A549 (cell line): ENCODE measurements around the gene MAD1L1. TPM values are rescaled to one million over a fixed set of nuclear protein-coding genes. Genes with fewer than 3 reads are reported as not detected.

Experiments
- ATAC-seq, 2 experiments: fragments of 200-7000 bp in 1 of 2; fragments of >200 bp in 1 of 2; cut with Nextera tagmentation in 1 of 2; cut with Tn5 transposase in 1 of 2; 3 replicates each; pipeline versions ENCODE4 v1.8.0 to v1.9.1; 2018 to 2020; ENCODE audit warnings: mild to moderate bottlenecking in 1 of 2, moderate library complexity in 1 of 2
- CTCF ChIA-PET: fragments of 300-600 bp; sonication (Branson Sonifier 250); formaldehyde crosslinking; extraction: SDS; loops from one replicate; lab custom pipeline; 2021; ENCODE audit warnings: antibody characterized with exemption, inconsistent platforms; lab: Yijun Ruan, JAX
- POLR2A ChIA-PET: fragments of 350-600 bp; formaldehyde crosslinking; extraction: SDS; loops from one replicate; lab custom pipeline; 2021; ENCODE audit warnings: antibody characterized with exemption, inconsistent platforms; lab: Yijun Ruan, JAX
- DNase-seq, 2 experiments: peaks; one replicate each; pipeline versions ENCODE4 v3.0.0 to v3.0.0-alpha.2; 2011 to 2016; ENCODE audit warnings: low read depth in 1 of 2, low spot score in 1 of 2
- FAIRE-seq: peaks from 2 replicates; lab custom pipeline; 2011; peaks lifted over from hg19 to GRCh38; lab: Jason Lieb, UNC
- H3K27ac ChIP-seq, 2 experiments: fragments of >200 bp; sonication (Bioruptor Twin); formaldehyde crosslinking; 3 replicates each; pipeline ENCODE4 v1.5.1; 2016 to 2017
- H3K4me1 ChIP-seq: fragments of >200 bp; sonication (Bioruptor Twin); formaldehyde crosslinking; 3 replicates; pipeline ENCODE4 v1.6.1; 2016
- H3K4me2 ChIP-seq: fragments of >200 bp; sonication (Bioruptor Twin); formaldehyde crosslinking; 3 replicates; pipeline ENCODE4 v1.6.1; 2016
- H3K4me3 ChIP-seq: fragments of >200 bp; sonication (Bioruptor Twin); formaldehyde crosslinking; 3 replicates; pipeline ENCODE4 v1.5.1; 2016
- H3K9me3 ChIP-seq: fragments of >200 bp; sonication (Bioruptor Twin); formaldehyde crosslinking; 3 replicates; pipeline ENCODE4 v1.6.1; 2016
- EHF ChIP-seq: fragments of 250-450 bp; sonication (Bioruptor Pico); IDR thresholded peaks from 2 replicates; pipeline ENCODE4 v1.5.0; 2020; ENCODE audit warnings: mild to moderate bottlenecking
- EP300 ChIP-seq, 2 experiments: fragments of >200 bp; sonication (Bioruptor Twin); formaldehyde crosslinking; IDR thresholded peaks; 2 replicates in 1 of 2; 3 replicates in 1 of 2; pipeline ENCODE4 v1.6.1; 2016 to 2017
- ESRRA ChIP-seq: fragments of 150-350 bp; IDR thresholded peaks from 2 replicates; pipeline ENCODE4 v1.6.1; 2014; ENCODE audit warnings: mild to moderate bottlenecking, low read length, borderline replicate concordance
- FOSL2 ChIP-seq, 2 experiments: fragments of 450-650 bp in 1 of 2; fragments of >200 bp in 1 of 2; sonication (Bioruptor Twin) in 1 of 2; formaldehyde crosslinking; IDR thresholded peaks; 2 replicates each; pipeline versions ENCODE4 v1.5.0 to v1.6.1; 2016 to 2020; ENCODE audit warnings: mild to moderate bottlenecking in 1 of 2, moderate library complexity in 1 of 2
- HOXB5 ChIP-seq: fragments of 250-450 bp; sonication (Bioruptor Pico); IDR thresholded peaks from 2 replicates; pipeline ENCODE4 v1.5.0; 2020; ENCODE audit warnings: mild to moderate bottlenecking, moderate library complexity
- JUN ChIP-seq, 2 experiments: fragments of >200 bp; sonication (Bioruptor Twin); formaldehyde crosslinking; IDR thresholded peaks; 2 replicates in 1 of 2; 3 replicates in 1 of 2; pipeline ENCODE4 v1.6.1; 2016 to 2017
- NFE2L2 ChIP-seq: fragments of 150-350 bp; conservative IDR thresholded peaks from 2 replicates; pipeline ENCODE4 v1.6.1; 2014; ENCODE audit warnings: low read length
- NR3C1 ChIP-seq: fragments of >200 bp; sonication (Bioruptor Twin); formaldehyde crosslinking; IDR thresholded peaks from 3 replicates; pipeline ENCODE4 v1.6.1; 2017
- PHF8 ChIP-seq: fragments of 200-600 bp; sonication (generic); IDR thresholded peaks from 2 replicates; pipeline ENCODE4 v1.6.1; 2016; ENCODE audit warnings: low read depth, mild to moderate bottlenecking, antibody characterized with exemption, moderate library complexity, borderline replicate concordance
- RAD21 ChIP-seq, 2 experiments: fragments of >200 bp in 1 of 2; sonication (Bioruptor Twin) in 1 of 2; formaldehyde crosslinking in 1 of 2; IDR thresholded peaks in 1 of 2; conservative IDR thresholded peaks in 1 of 2; 2 replicates in 1 of 2; 3 replicates in 1 of 2; pipeline ENCODE4 v1.6.1; 2012 to 2018; ENCODE audit warnings: inconsistent platforms in 1 of 2
- RFX5 ChIP-seq: fragments of 450-650 bp; IDR thresholded peaks from 2 replicates; pipeline ENCODE4 v1.7.1; 2014; ENCODE audit warnings: antibody characterized with exemption, mild to moderate bottlenecking, moderate library complexity
- SREBF2 ChIP-seq: fragments of 450-650 bp; IDR thresholded peaks from 2 replicates; pipeline ENCODE4 v1.6.1; 2014; ENCODE audit warnings: mild to moderate bottlenecking, moderate library complexity
- TFCP2L1 ChIP-seq: fragments of 250-450 bp; sonication (Bioruptor Pico); IDR thresholded peaks from 2 replicates; pipeline ENCODE4 v1.5.0; 2021; ENCODE audit warnings: mild to moderate bottlenecking
- TP53 ChIP-seq: fragments of 250-450 bp; sonication (Bioruptor Pico); IDR thresholded peaks from 2 replicates; pipeline ENCODE4 v1.5.0; 2021; ENCODE audit warnings: mild to moderate bottlenecking, moderate library complexity
- ZC3H11A ChIP-seq: fragments of 450-650 bp; IDR thresholded peaks from 2 replicates; pipeline ENCODE4 v1.6.1; 2014; ENCODE audit warnings: antibody characterized with exemption, mild to moderate bottlenecking
- ZNF302 ChIP-seq: fragments of 250-450 bp; sonication (Bioruptor Pico); IDR thresholded peaks from 2 replicates; pipeline ENCODE4 v1.9.0; 2021; ENCODE audit warnings: inconsistent platforms, mild to moderate bottlenecking, moderate library complexity
- WGBS: methylation state at CpG from one replicate; pipeline ENCODE4 v1.1.6; 2017; ENCODE audit errors: missing lambda C conversion rate; 5-methylcytosine and 5-hydroxymethylcytosine counted together
- polyA plus RNA-seq, 4 experiments: library from polyadenylated mRNA; depleted of rRNA in 3 of 4; stranded (reverse); fragments of >200 nt; fragmentation: RNase III in 1 of 4; extraction: RNeasy Plus Mini Kit Qiagen cat#74134 plus additional on column Dnase treatment in 1 of 4; gene quantifications; 2 replicates in 3 of 4; 3 replicates in 1 of 4; pipeline ENCODE4 v1.2.3, GENCODE V29; 2011 to 2017
- TF ChIP-seq, protein P1 (sequence below): fragments of 200-600 bp; sonication (generic); IDR thresholded peaks from 2 replicates; pipeline ENCODE4 v1.6.1; 2016; ENCODE audit warnings: antibody characterized with exemption, mild to moderate bottlenecking, moderate library complexity
- TF ChIP-seq, protein P2 (sequence below): IDR thresholded peaks from 2 replicates; pipeline ENCODE4 v1.6.1; 2012; ENCODE audit warnings: low read depth, borderline replicate concordance
- TF ChIP-seq, protein P3 (sequence below): fragments of 250-450 bp; sonication (Bioruptor Pico); IDR thresholded peaks from 2 replicates; pipeline ENCODE4 v1.5.0; 2021; ENCODE audit warnings: mild to moderate bottlenecking, moderate library complexity, borderline replicate concordance

MAD1L1 gene
- polyA plus RNA-seq, 2 of the 4 experiments (the other 2 are of a cell fraction) = 13.6 to 16.6 TPM

DNA sequence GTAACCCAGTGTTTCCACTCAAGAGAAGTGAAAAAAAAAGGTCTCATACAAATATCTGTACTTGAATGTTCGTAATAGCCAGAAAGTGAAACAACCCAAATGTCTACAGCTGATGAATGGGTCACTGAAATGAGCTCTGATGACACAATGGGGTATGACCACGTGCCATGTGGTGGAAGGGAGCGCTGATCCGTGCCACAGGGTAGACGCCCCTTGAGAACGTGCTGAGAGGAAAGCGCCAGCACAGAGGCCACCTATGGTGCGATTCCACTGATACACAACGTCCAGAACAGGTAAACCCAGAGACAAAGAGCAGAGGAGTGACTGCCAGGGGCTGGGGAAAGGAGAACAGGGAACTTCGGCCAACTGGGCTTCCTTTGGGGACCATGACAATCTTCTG is 50.3 kb downstream of the MAD1L1 start:
- no peak for ATAC-seq
- DNase-seq = no peak
- Histone ChIP-seq H3K9me3 (no peaks in the 10 kb centered on the region), H3K4me2 (no peak overlapping the region), H3K4me3 (no peak overlapping the region), H3K4me1 (no peaks in the 10 kb centered on the region), H3K27ac (no peak overlapping the region)
- ChIA-PET CTCF (no interaction called here), POLR2A (no interaction called here)
- WGBS = 91% methylated on average over 10 of the region's 10 CpGs
- no peak for FAIRE-seq
- no peak for TF ChIP-seq ESRRA
- no peak for TF ChIP-seq NFE2L2
- TF ChIP-seq SREBF2 = no peak
- TF ChIP-seq TFCP2L1 (CRISPR knock-in tag) = no peak
- TF ChIP-seq JUN (IDR thresholded peaks at IDR 0.05) = no peak
- TF ChIP-seq FOSL2 (IDR thresholded peaks at IDR 0.05) = no peak
- no peak for TF ChIP-seq FOSL2 (CRISPR knock-in tag; IDR thresholded peaks at IDR 0.05)
- TF ChIP-seq, protein P1, sequence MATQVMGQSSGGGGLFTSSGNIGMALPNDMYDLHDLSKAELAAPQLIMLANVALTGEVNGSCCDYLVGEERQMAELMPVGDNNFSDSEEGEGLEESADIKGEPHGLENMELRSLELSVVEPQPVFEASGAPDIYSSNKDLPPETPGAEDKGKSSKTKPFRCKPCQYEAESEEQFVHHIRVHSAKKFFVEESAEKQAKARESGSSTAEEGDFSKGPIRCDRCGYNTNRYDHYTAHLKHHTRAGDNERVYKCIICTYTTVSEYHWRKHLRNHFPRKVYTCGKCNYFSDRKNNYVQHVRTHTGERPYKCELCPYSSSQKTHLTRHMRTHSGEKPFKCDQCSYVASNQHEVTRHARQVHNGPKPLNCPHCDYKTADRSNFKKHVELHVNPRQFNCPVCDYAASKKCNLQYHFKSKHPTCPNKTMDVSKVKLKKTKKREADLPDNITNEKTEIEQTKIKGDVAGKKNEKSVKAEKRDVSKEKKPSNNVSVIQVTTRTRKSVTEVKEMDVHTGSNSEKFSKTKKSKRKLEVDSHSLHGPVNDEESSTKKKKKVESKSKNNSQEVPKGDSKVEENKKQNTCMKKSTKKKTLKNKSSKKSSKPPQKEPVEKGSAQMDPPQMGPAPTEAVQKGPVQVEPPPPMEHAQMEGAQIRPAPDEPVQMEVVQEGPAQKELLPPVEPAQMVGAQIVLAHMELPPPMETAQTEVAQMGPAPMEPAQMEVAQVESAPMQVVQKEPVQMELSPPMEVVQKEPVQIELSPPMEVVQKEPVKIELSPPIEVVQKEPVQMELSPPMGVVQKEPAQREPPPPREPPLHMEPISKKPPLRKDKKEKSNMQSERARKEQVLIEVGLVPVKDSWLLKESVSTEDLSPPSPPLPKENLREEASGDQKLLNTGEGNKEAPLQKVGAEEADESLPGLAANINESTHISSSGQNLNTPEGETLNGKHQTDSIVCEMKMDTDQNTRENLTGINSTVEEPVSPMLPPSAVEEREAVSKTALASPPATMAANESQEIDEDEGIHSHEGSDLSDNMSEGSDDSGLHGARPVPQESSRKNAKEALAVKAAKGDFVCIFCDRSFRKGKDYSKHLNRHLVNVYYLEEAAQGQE = no peak
- no peak for TF ChIP-seq PHF8
- TF ChIP-seq RAD21 (conservative IDR thresholded peaks at IDR 0.05 in 1 of 2, IDR thresholded peaks at IDR 0.05 in 1 of 2) = no peak
- TF ChIP-seq, protein P2, sequence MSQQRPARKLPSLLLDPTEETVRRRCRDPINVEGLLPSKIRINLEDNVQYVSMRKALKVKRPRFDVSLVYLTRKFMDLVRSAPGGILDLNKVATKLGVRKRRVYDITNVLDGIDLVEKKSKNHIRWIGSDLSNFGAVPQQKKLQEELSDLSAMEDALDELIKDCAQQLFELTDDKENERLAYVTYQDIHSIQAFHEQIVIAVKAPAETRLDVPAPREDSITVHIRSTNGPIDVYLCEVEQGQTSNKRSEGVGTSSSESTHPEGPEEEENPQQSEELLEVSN = no peak

DNA sequence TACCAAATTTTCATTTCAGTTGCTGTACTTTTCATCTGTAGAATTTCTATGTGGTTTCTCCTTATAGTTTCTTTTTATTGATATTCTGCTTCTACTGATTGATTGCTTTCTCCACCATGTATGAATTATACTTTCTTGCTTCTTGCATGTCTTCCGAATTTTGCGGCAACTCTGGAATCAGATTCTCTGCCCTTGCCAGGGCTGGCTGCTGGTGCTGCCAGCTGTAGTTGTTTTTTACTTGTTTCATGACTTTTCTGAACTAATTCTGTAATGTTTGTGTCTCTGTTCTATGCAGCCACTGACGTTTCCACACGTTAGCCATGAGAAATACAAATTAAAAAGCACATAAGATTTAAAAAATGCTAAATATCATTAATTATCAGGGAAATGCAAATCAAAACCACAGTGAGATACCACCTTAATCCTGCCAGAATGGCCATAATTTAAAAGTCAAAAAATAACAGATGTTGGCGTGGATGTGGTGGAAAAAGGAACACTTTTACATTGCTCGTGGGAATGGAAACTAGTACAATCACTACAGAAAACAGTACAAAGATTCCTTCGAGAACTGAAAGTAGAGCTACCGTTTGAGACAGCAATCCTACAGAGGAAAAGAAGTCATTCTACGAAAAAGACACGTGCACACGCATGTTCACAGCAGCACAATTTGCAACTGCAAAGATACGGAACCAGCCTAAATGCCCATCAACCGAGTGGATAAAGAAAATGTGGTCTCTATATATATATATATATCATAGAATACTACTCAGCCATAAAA is 51.5 kb downstream of the MAD1L1 start:
- no peak for DNase-seq
- Histone ChIP-seq H3K9me3 (no peaks in the 10 kb centered on the region), H3K4me2 (no peak overlapping the region), H3K4me1 (no peaks in the 10 kb centered on the region; the same call in 2 of the 3 replicates), H3K4me3 (no peak overlapping the region)
- CTCF ChIA-PET = interaction anchor here (1.1 to 1.3 kb wide), 2 partner anchors 26 to 28 kb away, joined by 3 read pairs; no protein-coding TSS in a partner anchor
- FAIRE-seq = no peak
- no peak for ATAC-seq
- 93% methylated on average over 13 of the region's 13 CpGs for WGBS
- TF ChIP-seq JUN (IDR thresholded peaks at IDR 0.05) (no peak), EHF (CRISPR knock-in tag) (no peak), EP300 (IDR thresholded peaks at IDR 0.05) (no peak)
- TF ChIP-seq, protein P3, sequence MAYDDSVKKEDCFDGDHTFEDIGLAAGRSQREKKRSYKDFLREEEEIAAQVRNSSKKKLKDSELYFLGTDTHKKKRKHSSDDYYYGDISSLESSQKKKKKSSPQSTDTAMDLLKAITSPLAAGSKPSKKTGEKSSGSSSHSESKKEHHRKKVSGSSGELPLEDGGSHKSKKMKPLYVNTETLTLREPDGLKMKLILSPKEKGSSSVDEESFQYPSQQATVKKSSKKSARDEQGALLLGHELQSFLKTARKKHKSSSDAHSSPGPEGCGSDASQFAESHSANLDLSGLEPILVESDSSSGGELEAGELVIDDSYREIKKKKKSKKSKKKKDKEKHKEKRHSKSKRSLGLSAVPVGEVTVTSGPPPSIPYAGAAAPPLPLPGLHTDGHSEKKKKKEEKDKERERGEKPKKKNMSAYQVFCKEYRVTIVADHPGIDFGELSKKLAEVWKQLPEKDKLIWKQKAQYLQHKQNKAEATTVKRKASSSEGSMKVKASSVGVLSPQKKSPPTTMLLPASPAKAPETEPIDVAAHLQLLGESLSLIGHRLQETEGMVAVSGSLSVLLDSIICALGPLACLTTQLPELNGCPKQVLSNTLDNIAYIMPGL (CRISPR knock-in tag) = no peak
- TF ChIP-seq, all 56 proteins: peak for 0
- POLR2A ChIA-PET = no interaction called here
- H3K27ac ChIP-seq = no peak overlapping the region

DNA sequence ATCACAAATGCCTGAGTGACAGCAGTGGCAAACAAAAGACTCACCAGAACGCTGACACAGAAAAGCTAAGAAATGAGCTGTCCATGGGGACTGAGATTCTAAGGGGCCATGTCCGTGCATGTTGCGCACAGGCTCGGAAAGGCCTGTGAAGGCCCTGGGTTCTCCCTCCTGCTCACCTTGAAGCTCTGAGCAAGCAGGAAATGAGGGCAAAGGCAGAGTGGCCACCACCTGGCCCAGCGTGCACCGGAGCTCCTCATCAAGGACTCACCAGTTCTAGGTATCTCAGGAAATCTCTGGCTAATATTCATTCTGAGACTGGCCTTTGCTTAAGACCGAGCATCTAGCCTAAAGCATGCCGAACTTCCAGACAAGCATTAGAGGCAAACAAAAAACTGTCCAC is 52.7 kb downstream of the MAD1L1 start:
- no peak overlapping the region for H3K4me2 ChIP-seq
- DNase-seq = no peak
- 94% methylated on average over 8 of the region's 8 CpGs for WGBS
- ChIA-PET POLR2A (no interaction called here), CTCF (interaction anchor here (1.0 to 1.1 kb wide), 2 partner anchors 28 to 76 kb away, joined by 3 read pairs; no protein-coding TSS in a partner anchor)
- TF ChIP-seq RFX5 (no peak), ZNF302 (CRISPR knock-in tag) (no peak), HOXB5 (CRISPR knock-in tag) (no peak), TP53 (CRISPR knock-in tag) (no peak), ZC3H11A (no peak), PHF8 (no peak), TFCP2L1 (CRISPR knock-in tag) (no peak), NR3C1 (no peak), JUN (IDR thresholded peaks at IDR 0.05) (no peak)
- H3K4me1 ChIP-seq = peaks cover 9% of the 10 kb centered on the region
- no peak overlapping the region for H3K4me3 ChIP-seq
- H3K27ac ChIP-seq = no peak overlapping the region
- FAIRE-seq = no peak
- ATAC-seq = no peak
- H3K9me3 ChIP-seq = no peaks in the 10 kb centered on the region
